Keratinocyte (primary cell): ENCODE results near the gene SLCO2B1. TPM values are rescaled to one million over a fixed set of nuclear protein-coding genes. Genes with fewer than 3 reads are reported as not detected.

Source experiments
- DNase-seq: peaks from one replicate; pipeline ENCODE4 v3.0.0-alpha.2; 2011; ENCODE audit warnings: low read depth, missing footprints, low spot score
- FAIRE-seq: peaks from 2 replicates; lab custom pipeline; 2011; peaks lifted over from hg19 to GRCh38; lab: Jason Lieb, UNC
- H2AFZ ChIP-seq: 2 replicates; pipeline ENCODE4 v1.6.0; 2012; ENCODE audit warnings: low read length, control low read depth, inconsistent platforms; ENCODE audit not compliant: control insufficient read depth
- H3K27ac ChIP-seq: 2 replicates; pipeline ENCODE4 v1.5.1; 2011; ENCODE audit warnings: low read length; ENCODE audit not compliant: control insufficient read depth, insufficient read depth
- H3K27me3 ChIP-seq: 3 replicates; pipeline ENCODE4 v1.6.0; 2011; ENCODE audit warnings: low read length; ENCODE audit not compliant: control insufficient read depth, insufficient read depth; ENCODE audit errors: extremely low read depth
- H3K36me3 ChIP-seq, 2 experiments: 2 replicates in 1 of 2; 3 replicates in 1 of 2; pipeline ENCODE4 v1.5.1; 2011; ENCODE audit warnings: low read length in 2 of 2, mild to moderate bottlenecking in 1 of 2; ENCODE audit not compliant: control insufficient read depth in 2 of 2, insufficient read depth in 2 of 2; ENCODE audit errors: extremely low read depth in 1 of 2
- H3K4me1 ChIP-seq: 3 replicates; pipeline ENCODE4 v1.5.1; 2011; ENCODE audit warnings: low read length; ENCODE audit not compliant: control insufficient read depth, insufficient read depth; ENCODE audit errors: extremely low read depth
- H3K4me2 ChIP-seq: 3 replicates; pipeline ENCODE4 v1.6.0; 2011; ENCODE audit warnings: low read depth, low read length; ENCODE audit not compliant: control insufficient read depth, insufficient read depth; ENCODE audit errors: extremely low read depth
- H3K4me3 ChIP-seq, 3 experiments: fragments of 200-600 bp in 1 of 3; sonication (generic) in 1 of 3; 2 replicates in 2 of 3; 3 replicates in 1 of 3; pipeline ENCODE4 v1.5.1; 2011 to 2016; ENCODE audit warnings: low read length in 3 of 3, mild to moderate bottlenecking in 3 of 3, control low read depth in 2 of 3, inconsistent platforms in 1 of 3, low read depth in 1 of 3, mixed read lengths in 1 of 3, mixed run types in 1 of 3, moderate library complexity in 1 of 3; ENCODE audit not compliant: control insufficient read depth in 2 of 3, insufficient read depth in 2 of 3; ENCODE audit errors: extremely low read depth in 1 of 3
- H3K79me2 ChIP-seq: 2 replicates; pipeline ENCODE4 v1.6.0; 2012; ENCODE audit warnings: low read length; ENCODE audit not compliant: control insufficient read depth, insufficient read depth
- H3K9ac ChIP-seq: 3 replicates; pipeline ENCODE4 v1.6.0; 2011; ENCODE audit warnings: low read length; ENCODE audit not compliant: control insufficient read depth, insufficient read depth; ENCODE audit errors: extremely low read depth
- H3K9me1 ChIP-seq: 3 replicates; pipeline ENCODE4 v1.6.0; 2011; ENCODE audit warnings: low read length; ENCODE audit not compliant: control insufficient read depth, insufficient read depth; ENCODE audit errors: extremely low read depth
- H3K9me3 ChIP-seq: 2 replicates; pipeline ENCODE4 v1.5.1; 2012; ENCODE audit warnings: low read depth, low read length; ENCODE audit not compliant: control insufficient read depth
- H4K20me1 ChIP-seq: 3 replicates; pipeline ENCODE4 v1.6.0; 2011; ENCODE audit warnings: low read length; ENCODE audit not compliant: control insufficient read depth, insufficient read depth; ENCODE audit errors: extremely low read depth
- EZH2 ChIP-seq: IDR thresholded peaks from one replicate; pipeline ENCODE4 v1.6.1; 2012; ENCODE audit warnings: inconsistent platforms, mild to moderate bottlenecking, low read length, moderate library complexity
- dilution Hi-C: fragments of 300-500 bp; cut with MboI; formaldehyde crosslinking; loops from one replicate; pipeline ENCODE4 v1.7.0; 2020; ENCODE audit warnings: low sequenced_read_pairs; ENCODE audit not compliant: extremely low pct_ligation_motif_present
- polyA plus RNA-seq, 5 experiments: library from polyadenylated mRNA; depleted of rRNA in 3 of 5; stranded (reverse) in 3 of 5; stranded (forward) in 1 of 5; unstranded in 1 of 5; fragments of >200 nt; gene quantifications; 1 replicate in 1 of 5; 2 replicates in 3 of 5; 3 replicates in 1 of 5; pipeline versions ENCODE4 v1.2.1 to v1.2.3, GENCODE V29; 2011 to 2012; ENCODE audit warnings: missing spikeins in 2 of 5, low read depth in 1 of 5, low replicate concordance in 1 of 5
- TF ChIP-seq, protein P1 (sequence below), 3 experiments: IDR thresholded peaks in 1 of 3; conservative IDR thresholded peaks in 1 of 3; optimal IDR thresholded peaks in 1 of 3; 2 replicates in 2 of 3; 3 replicates in 1 of 3; pipeline versions ENCODE3 to v1.5.1; 2011; ENCODE audit warnings: low read length in 3 of 3, mild to moderate bottlenecking in 3 of 3, moderate library complexity in 2 of 3, control low read depth in 1 of 3, inconsistent platforms in 1 of 3; ENCODE audit not compliant: insufficient read depth in 2 of 3; ENCODE audit errors: extremely low read depth in 1 of 3

The SLCO2B1 gene
- polyA plus RNA-seq, 1 donor (not counting 4 experiments of a cell fraction or from before 2014, with no cell fraction given): not detected

- Histone ChIP-seq H3K4me1 (no peaks in the 10 kb centered on the region), H3K9me3 (no peaks in the 10 kb centered on the region), H3K4me3 (no peak overlapping the region), H4K20me1 (no peaks in the 10 kb centered on the region), H3K36me3 (no peaks in the 10 kb centered on the region), H3K9ac (no peak overlapping the region), H3K27ac (no peak overlapping the region), H3K4me2 (no peak overlapping the region), H2AFZ (no peak overlapping the region), H3K27me3 (peaks cover 50% of the 10 kb centered on the region), H3K79me2 (no peaks in the 10 kb centered on the region), H3K9me1 (no peaks in the 10 kb centered on the region)
- DNase-seq (no peak), FAIRE-seq (no peak)
- TF ChIP-seq EZH2: no peak
- TF ChIP-seq, protein P1, sequence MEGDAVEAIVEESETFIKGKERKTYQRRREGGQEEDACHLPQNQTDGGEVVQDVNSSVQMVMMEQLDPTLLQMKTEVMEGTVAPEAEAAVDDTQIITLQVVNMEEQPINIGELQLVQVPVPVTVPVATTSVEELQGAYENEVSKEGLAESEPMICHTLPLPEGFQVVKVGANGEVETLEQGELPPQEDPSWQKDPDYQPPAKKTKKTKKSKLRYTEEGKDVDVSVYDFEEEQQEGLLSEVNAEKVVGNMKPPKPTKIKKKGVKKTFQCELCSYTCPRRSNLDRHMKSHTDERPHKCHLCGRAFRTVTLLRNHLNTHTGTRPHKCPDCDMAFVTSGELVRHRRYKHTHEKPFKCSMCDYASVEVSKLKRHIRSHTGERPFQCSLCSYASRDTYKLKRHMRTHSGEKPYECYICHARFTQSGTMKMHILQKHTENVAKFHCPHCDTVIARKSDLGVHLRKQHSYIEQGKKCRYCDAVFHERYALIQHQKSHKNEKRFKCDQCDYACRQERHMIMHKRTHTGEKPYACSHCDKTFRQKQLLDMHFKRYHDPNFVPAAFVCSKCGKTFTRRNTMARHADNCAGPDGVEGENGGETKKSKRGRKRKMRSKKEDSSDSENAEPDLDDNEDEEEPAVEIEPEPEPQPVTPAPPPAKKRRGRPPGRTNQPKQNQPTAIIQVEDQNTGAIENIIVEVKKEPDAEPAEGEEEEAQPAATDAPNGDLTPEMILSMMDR (optimal IDR thresholded peaks at IDR 0.05 in 1 of 3, IDR thresholded peaks at IDR 0.05 in 1 of 3, conservative IDR thresholded peaks at IDR 0.05 in 1 of 3; ENCODE audit: extremely low read depth in 1 of 3, insufficient read depth in 2 of 3, low read length in 3 of 3): no peak
- dilution Hi-C loops: no loop called here
These were observed 88.8 kb downstream of the SLCO2B1 start for GRCh38 chr11:75239531-75240290.

- H3K9ac ChIP-seq: no peak within 1 kb of the TSS
- H3K4me3 ChIP-seq: peak within 1 kb of the TSS in 2 of 3 experiments; percentile 10 to 38
- H3K4me2 ChIP-seq: peak within 1 kb of the TSS; percentile 58
- dilution Hi-C loops: no loop called here
- H3K27me3 ChIP-seq: peaks cover 50% of the 10 kb centered on the region
- no peaks in the 10 kb centered on the region for H4K20me1 ChIP-seq
- FAIRE-seq (no peak), DNase-seq (no peak)
- TF ChIP-seq, protein P1 (optimal IDR thresholded peaks at IDR 0.05 in 1 of 3, IDR thresholded peaks at IDR 0.05 in 1 of 3, conservative IDR thresholded peaks at IDR 0.05 in 1 of 3; ENCODE audit: extremely low read depth in 1 of 3, insufficient read depth in 2 of 3, low read length in 3 of 3): no peak
- peak; percentile 68 for TF ChIP-seq EZH2
- H3K4me1 ChIP-seq: no peaks in the 10 kb centered on the region
- H2AFZ ChIP-seq: peak within 1 kb of the TSS; percentile 62
- no peak within 1 kb of the TSS for H3K27ac ChIP-seq
- no peaks in the 10 kb centered on the region for H3K79me2 ChIP-seq
- H3K36me3 ChIP-seq: no peaks in the 10 kb centered on the region
- H3K9me3 ChIP-seq: no peaks in the 10 kb centered on the region
- H3K9me1 ChIP-seq: no peaks in the 10 kb centered on the region
These were observed 89.6 kb downstream of the SLCO2B1 start, which contains the start of gene TPBGL for GRCh38 chr11:75240311-75241035. TSS of gene TPBGL (plus strand) at chr11:75240774. CDS start at chr11:75241050, 276 bp downstream.
